ENCODE data around the gene RNPEPL1.
A peak's percentile ranks its signal among the peaks of the same experiment; 100 is the strongest.
"Not testable (repeated sequence)": the region's sequence is repeated elsewhere in the genome, so short reads cannot be mapped to it uniquely, and the experiment has no call there.

The RNPEPL1 gene, protein sequence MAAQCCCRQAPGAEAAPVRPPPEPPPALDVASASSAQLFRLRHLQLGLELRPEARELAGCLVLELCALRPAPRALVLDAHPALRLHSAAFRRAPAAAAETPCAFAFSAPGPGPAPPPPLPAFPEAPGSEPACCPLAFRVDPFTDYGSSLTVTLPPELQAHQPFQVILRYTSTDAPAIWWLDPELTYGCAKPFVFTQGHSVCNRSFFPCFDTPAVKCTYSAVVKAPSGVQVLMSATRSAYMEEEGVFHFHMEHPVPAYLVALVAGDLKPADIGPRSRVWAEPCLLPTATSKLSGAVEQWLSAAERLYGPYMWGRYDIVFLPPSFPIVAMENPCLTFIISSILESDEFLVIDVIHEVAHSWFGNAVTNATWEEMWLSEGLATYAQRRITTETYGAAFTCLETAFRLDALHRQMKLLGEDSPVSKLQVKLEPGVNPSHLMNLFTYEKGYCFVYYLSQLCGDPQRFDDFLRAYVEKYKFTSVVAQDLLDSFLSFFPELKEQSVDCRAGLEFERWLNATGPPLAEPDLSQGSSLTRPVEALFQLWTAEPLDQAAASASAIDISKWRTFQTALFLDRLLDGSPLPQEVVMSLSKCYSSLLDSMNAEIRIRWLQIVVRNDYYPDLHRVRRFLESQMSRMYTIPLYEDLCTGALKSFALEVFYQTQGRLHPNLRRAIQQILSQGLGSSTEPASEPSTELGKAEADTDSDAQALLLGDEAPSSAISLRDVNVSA

DNA sequence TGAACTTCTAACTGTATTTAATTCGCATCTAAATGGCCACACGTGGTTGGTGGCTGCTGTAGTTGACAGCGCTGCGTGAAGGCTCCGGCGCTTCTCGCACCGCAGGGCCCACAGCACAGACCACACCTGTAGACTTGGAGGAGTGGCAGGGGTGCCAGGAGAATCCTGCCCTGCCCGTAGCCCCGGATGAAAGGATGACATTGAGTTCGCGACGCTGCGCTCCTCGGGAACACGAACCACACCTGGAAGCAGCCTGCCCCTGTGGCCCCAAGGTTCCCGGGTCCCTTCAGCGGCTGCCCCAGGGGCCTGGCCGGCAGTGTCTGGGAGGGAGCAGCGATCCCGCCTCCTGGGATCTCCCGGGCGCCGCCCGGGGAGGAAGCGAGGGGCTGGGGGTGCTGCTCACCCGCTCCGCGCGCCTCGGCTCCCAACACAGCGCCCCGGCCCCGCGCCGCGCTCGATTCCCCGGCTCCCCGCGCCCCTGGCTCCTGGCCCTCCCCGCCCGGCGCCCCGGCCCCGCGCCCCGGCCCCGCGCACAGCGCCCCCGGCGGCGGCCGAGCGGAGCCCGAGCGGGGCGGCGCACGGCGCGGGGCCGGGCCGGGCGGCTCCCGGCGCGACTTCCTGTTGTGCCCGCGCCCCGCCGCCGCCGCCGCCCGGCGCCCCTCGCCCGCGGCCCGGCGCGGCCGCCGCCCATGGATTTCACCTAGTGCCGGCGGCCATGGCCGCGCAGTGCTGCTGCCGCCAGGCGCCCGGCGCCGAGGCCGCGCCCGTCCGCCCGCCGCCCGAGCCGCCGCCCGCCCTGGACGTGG, at the start of gene RNPEPL1:
TSS of gene RNPEPL1 (plus strand) at position 613 of the 806 bp plus-strand sequence. CDS start at position 716, 103 bp downstream.
- DNase-seq (ENCODE audit: low read depth in 2 of 2), result peak in 1 of 2 donors; percentile 56

- no peak for DNase-seq (ENCODE audit: low read depth in 2 of 2)
Measured at GRCh38 chr2:240518981-240519380, 49.3 kb upstream of the RNPEPL1 start.

- DNase-seq (ENCODE audit: low read depth in 2 of 2), result no peak
Measured at GRCh38 chr2:240519396-240520129, 48.7 kb upstream of the RNPEPL1 start.

- no peak for DNase-seq (ENCODE audit: low read depth in 2 of 2)
Measured at GRCh38 chr2:240520130-240520973, 47.9 kb upstream of the RNPEPL1 start.

- DNase-seq (ENCODE audit: low read depth in 2 of 2), result no peak
Measured at GRCh38 chr2:240520974-240521350, 47.3 kb upstream of the RNPEPL1 start.

- not testable (repeated sequence) for DNase-seq (ENCODE audit: low read depth in 2 of 2)
Measured at GRCh38 chr2:240521885-240522284, 46.4 kb upstream of the RNPEPL1 start.

GRCh38 chr2:240522406-240522805, 45.9 kb upstream of the RNPEPL1 start:
- DNase-seq (ENCODE audit: low read depth in 2 of 2), result no peak

DNA sequence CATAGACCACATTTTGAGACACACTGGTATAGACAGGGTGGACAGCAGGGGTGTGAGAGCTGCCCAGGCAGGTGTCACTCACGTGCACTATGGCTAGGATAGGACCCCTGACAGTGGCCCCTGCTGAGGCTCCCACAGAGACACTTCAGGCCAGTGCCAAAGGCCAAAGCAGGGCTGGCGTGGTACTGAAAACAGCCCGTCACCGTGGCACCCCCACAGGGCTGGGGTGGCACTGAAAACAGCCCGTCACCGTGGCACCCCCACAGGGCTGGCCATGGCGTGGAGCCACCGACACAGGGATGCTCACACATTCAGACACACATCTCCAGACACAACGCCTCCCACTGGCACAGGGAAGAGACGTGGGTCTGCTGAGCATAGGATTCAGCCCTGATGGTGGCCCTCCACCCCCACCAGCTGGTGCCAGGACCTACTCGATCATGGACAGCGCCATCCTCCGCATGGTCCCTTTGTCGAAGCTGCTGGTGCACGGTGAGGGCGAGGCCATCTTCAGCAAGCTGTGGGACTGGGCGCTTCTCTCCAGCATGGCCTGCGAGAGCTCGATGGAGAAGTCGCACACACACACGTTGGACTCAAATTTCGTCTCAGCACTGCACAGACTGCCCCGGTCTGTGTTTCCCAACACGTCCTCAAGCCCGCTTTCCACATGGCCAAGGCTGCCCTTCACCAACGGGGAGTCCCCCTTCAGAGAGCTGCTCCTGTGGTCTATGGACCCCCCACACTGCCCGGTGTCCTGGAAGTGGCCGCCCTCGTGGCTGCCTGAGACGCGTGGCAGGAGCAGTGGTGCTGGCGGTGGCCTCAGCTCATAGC, 44.6 kb upstream of the RNPEPL1 start:
- DNase-seq (ENCODE audit: low read depth in 2 of 2), result no peak

- DNase-seq (ENCODE audit: low read depth in 2 of 2), result no peak
Measured at GRCh38 chr2:240524963-240525718, 43.1 kb upstream of the RNPEPL1 start.

- DNase-seq (ENCODE audit: low read depth in 2 of 2), result no peak
Measured at GRCh38 chr2:240525802-240526201, 42.5 kb upstream of the RNPEPL1 start.

GRCh38 chr2:240526521-240526920, 41.8 kb upstream of the RNPEPL1 start:
- DNase-seq (ENCODE audit: low read depth in 2 of 2), result no peak

DNA sequence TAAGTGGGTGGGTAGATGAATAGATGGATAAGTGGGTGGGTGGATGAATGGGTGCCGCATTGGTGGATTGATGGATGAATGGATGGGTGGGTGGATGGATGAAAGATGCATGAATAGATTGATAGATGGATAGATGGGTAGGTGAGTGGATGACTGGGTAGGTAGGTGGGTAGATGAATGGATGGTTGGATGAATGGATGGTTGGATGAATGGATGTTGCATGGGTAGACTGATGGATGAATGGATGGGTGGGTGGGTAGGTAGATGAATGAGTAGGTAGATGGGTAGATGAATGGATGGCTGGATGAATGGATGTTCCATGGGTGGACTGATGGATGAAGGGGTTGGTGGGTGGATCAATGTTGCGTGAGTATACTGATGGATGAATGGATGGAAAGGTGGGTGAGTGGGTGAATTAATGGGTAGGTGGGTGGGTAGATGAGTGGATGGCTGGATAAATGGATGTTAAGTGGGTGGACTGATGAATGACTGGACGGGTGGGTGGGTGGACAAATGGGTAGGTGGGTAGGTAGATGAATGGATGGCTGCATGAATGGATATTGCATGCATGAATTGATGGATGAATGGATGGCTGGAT, 41.0 kb upstream of the RNPEPL1 start:
- DNase-seq (ENCODE audit: low read depth in 2 of 2), result no peak

DNA sequence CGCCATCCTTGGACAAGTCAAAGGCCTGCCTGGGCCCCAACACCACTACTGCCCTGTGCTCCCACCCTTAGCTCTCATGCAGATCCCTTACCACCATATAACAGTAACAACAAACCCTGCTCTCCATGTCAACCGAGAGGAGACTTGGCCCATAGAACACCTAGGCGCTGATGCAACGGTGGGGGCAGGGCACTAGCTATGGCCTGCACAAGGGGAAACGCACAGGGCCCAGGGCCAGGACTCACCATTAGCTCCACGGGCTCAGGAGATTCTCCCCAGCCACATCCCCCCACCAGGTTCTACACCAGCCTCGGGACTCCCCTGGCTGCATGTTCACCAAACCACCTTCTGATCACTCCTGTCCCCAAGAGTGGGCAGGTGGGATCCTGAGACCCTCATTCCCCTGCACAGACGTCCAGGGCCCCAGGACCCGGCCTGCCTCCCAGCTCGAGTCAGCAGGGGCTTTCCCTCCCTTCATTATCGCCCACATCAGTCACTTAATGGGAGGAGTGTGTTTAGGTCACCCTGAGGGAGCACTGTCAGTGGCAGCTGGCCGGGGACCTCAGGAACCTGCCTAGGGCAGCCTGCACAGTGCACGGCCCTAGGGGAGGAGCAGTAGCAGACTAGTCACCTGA, 39.8 kb upstream of the RNPEPL1 start:
- DNase-seq (ENCODE audit: low read depth in 2 of 2), result no peak

- no peak for DNase-seq (ENCODE audit: low read depth in 2 of 2)
Measured at GRCh38 chr2:240529344-240529999, 38.8 kb upstream of the RNPEPL1 start.

DNA sequence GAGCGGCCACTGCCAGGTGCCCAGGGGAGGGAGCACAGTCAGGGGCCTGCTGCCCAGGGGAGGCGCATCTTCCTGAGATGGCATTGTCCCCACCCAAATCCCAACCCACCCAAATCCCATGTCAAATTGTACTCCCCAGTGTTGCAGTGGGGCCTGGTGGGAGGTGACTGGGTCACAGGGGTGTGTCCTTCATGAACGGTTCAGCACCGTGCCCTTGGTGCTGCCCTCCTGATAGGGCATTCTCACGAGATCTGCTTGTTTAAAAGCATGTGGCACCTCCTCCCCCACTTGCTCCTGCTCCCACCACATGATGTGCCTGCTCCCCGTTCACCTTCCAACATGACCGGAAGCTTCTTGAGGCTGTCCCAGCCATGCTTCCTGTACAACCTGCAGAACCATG, 38.1 kb upstream of the RNPEPL1 start:
- no peak for DNase-seq (ENCODE audit: low read depth in 2 of 2)

DNA sequence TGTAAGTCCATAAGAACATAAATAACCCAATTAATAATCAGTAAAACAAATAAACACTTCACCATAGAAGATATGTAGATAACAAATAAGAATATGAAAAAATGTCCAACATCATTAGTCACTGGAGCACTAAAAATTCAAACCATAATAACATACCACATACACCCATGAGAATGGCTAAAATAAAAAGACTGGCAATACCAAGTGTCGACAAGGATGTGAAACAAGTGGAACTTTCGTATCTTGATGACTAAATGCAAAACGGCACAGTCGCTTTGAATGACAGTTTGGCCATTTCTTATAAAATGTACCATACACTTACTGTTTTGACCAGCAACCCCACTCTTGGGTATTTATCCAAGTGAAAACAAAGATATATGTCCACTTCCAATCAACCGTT, 37.2 kb upstream of the RNPEPL1 start:
- no peak for DNase-seq (ENCODE audit: low read depth in 2 of 2)

DNA sequence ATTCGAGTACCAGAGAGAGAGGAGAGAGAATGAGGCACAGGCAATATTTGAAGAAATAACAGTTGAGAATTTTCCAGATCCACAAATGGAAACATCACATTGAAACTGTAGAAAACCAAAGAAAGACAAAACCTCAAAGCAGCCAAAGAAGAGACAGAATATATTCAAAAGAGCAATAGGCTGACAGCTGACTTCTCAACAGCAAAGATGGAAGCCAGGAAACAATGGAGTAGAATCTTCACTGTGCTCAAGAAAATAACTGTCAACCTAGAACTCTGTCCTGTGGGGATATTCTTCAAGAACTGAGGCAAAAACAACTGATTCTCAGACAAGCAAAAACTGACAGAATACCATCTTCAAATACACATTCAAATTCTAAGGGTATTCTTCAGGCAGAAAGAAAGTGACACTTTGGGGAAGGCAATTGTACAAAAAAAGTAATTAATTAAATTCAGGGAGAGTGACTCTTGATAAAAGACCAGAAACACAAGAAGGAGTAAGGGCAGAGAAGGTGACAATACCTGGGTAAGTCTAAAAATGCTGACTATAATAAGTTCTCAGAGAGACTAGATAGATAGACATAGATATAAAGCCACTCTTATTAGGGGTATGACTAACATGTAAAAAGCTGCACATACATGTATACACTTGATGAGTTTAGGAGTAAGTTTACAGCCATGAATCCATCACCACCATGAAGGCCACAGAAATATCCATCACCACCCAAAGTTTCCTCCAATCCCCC, 36.1 kb upstream of the RNPEPL1 start:
- no peak for DNase-seq (ENCODE audit: low read depth in 2 of 2)
